C1 segment of cervical spinal cord (tissue), 14 donors: ENCODE results near the gene BAG5.
"Not testable (repeated sequence)": the region's sequence is repeated elsewhere in the genome, so short reads cannot be mapped to it uniquely, and the experiment has no call there.

Experiments
- DNase-seq, 14 donors: peaks; one replicate each; lab custom pipeline; 2025; lab: John Stamatoyannopoulos, UW

Gene BAG5

DNA sequence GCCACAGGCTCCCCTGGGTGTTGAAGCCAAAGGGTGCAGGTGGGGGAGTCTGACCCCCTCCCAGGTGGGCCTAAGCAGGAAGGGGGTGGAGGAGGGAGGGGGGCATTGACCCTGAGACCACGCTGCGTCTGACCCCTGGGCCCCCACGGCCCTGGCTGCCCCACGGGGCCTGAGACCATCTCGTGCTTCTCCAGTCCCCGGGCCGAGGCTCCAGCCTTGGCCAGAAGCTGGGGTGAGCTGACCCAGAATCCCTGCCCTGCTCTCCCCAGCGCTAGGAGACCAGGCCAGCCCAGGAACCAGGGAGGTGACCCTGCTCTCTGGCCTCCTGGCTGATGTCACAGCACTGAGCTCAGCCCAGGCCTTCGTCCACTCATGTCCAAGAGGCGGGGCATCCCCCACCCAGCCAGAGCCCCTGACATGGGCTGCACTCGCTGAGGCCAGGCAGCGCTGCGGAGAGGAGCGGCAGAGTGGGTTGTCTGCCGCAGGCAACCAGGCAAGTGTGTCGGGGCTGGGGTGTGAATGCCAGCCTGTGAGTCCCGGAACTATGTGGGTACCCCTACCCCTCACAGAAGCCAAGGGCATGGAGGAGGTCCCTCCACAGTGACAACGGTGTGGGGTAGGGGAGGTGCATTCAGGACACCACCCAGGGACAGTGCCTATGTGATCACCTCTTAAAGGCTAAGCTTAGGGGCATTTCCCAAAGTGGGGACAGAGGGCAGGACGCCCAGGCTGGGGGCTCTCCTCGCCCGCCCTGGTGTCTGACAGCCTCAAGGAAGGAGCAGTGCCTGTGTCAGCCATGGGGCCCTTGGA lies 27.2 kb downstream of the BAG5 start:
- DNase-seq = peak in 1 of 14 donors; percentile 51

DNA sequence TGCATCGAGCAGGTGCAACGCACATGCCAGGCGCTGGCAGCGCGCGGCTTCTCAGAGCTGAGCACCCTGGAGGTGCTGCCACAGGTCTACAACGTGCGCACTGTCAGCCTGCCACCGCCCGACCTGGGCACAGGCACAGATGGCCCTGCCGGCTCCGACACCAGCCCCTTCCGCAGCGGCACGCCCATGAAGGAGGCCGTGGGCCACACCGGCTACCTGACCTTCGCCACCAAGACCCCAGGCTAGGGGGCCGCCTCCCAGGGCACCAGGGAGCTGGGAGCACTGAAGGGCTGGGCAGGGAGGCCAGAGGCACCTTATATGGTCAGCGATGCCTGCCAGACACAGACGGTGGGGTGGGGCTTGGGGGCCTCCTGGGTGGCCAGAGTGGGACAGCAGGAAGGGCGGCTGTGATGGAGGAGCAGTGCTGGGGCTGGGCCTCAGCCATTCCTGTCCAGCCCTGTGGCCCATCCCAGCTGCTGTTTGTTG lies 27.8 kb downstream of the BAG5 start:
- peak in 1 of 14 donors; percentile 70 for DNase-seq

DNA sequence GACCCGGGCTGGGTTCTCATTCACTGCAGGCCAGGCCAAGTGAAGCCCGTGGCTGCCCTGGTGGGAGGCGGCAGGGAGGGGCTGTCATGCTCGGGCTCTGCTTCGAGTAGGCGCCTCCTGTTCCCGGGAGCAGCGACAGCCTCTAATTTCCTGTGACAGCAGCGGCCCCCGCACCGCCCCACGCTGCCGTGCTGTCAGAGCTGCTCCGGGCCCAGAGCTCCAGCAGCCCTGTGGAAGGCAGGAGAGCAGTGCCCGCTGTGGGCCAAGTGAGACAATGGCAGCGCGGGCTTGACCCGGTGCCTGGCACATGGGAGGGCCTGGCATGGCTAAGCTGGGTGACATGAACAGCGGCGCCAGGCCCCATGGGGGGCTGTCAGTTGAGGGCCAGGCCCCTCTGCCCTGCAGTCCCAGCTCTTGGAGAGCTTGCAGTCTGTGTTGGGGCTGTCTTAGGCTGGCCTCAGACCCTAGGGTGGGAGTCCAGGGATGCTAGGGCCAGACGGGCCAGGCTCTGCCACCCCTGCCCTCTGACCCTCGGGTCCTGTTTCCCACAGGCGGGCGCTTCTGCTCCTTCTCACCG lies 28.4 kb downstream of the BAG5 start:
- DNase-seq = peak in 2 of 14 donors; percentile 34 to 82

DNA sequence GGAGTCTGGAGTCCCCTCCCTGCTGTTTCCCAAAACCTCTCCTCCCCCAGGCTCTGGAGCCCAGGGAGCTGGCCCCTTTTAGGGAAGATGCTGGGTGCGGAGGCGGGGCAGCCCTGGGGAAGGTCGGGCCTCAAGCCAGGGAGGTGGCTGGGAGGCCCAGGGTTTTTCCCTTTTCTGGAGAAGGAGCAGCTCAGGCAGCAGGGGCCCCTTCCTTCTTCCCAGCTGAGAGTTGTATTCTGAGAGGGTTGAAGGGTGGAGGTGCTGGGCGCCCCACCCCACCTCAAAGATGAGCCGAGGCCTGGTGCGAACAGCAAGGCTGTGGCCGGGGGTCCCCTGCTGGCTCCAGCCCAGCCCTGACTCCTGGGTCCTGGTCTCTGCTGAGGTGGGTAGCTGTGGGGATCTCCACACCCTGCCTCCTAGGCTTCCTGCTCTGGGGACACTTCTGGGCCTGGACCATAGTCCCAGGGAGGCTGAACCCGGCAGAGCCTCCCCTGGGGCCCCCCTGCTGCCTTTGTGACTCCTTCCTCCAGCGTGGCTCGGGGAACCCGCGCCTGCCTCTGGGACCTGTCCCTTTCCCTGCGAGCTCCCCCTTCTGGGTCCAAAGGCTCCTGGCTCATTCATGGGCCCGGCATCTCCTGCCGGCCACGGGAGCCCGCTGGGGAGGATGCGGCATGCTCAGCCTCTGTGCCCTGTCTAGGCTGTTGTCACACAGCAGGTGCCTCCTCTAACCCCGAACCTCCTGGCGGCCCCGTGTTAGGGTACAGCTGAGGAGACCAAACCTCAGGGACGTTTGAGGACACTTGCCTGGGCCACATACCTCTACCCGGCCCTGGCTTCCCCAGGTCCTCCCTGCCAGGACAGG lies 29.1 kb downstream of the BAG5 start:
- DNase-seq = no peak

DNA sequence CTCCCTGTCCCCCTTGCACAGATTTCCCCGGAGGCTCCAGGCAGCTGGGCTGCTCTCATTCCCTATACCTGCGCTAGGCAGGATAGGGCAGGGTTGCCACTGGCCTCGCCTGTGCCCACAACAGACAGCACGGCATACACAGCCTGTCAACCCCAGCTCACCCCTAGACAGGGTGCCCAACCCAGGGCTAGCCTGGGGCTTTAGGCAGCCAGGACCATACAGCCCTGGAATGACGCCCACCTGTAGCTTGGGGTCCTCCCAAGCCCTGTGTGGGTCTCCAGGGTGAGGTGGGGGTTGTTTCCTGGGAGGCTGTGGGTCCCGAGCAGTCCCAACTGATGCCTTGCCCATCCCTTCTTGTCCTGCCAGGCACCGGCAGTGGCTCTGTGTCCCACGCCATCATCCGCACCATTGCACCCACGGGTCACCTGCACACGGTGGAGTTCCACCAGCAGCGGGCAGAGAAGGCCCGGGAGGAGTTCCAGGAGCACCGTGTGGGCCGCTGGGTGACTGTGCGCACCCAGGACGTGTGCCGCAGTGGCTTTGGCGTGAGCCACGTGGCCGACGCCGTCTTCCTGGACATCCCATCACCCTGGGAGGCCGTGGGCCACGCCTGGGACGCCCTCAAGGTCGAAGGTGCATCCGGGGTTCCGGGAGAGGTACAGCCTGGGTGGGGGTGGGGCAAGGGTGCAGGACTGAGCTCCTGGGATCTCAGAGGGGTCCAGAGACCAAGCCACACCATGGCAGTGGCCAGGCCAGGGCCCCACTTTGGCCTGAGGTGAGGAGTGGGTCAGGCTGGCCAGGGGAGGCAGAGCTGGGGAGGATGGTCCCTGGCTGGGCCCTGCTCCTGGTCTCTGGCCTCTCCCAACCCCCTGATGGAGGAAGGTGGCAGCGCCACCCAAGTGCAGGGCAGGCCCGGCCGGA lies 30.0 kb downstream of the BAG5 start:
- no peak for DNase-seq

DNA sequence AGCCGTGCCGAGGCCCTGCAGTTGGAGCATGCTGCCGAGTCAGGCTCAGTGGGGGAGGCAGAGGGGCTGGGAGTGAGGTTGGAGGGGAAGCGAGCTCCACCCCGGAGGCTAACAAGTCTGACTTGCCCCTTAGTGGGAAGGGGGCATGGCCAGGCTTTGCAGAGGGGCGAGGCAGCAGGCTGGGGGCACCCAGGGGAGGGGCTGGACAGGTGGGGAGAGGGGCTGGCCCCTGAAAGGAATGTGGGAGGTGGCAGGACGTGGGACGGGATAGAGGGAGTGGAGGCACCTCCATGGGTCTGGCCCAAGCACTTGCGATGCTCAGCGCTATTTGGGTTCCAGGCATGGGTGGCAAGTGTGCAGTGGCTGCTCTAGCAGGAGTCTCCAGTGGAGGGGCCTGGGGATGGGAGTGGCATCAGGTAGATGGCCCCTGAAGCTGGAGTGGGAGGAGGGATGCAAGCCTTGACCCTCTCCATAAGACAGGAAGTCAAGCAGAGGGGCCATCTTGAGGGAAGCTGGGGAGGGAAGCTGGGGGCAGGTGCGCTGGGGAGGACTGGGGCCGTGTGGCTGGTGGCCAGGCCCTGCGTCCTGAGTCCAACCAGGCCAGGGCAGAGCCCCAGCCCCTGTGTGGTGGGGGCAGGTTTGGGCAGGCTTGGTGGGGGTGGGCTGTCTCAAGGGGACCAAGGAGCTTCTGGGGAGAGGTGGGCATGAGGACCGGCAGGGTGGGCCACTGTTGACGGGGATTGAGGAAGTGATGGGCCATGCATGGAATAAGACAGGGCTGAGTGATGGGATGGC lies 30.8 kb downstream of the BAG5 start:
- DNase-seq = no peak

DNA sequence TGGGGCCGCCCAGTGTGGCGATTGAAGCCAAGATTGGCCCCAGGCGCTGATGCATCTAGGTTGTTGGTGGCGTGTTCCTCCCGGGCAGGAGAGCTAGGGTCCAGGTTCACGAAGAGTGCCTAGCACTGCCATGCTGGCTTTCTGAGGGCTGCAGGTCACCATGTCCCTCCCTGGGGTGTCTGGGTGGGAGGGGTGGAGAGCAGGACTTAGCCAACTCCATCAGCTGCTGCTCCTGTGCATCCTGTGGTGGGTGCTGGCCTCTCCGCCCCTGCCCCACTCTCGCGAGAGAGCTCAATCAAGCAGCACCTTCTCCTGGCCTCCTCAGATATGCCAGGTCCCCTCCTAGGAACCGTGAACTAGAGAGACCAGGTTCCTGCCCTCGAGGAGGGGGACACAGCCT lies 31.6 kb downstream of the BAG5 start:
- no peak for DNase-seq

DNA sequence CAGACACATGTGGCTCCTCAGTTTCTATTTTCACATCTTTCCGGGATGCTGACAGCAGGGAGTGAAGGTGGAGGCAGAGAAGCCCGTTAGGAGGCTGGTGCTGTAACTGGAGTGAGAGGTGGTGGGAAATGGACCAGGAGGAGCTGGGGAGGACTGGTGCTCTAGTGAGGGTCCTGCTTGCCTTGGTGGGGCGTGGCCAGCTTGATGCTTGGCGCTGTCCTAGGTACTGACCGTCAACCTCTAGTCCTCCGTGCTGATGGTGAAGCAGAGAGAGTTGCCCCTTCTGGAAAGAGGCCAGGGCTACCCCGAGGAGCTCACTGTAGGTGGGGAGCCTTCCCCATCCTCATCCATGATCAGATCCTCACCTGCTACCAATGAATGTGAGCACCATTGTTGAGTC lies 32.1 kb downstream of the BAG5 start:
- no peak for DNase-seq

DNA sequence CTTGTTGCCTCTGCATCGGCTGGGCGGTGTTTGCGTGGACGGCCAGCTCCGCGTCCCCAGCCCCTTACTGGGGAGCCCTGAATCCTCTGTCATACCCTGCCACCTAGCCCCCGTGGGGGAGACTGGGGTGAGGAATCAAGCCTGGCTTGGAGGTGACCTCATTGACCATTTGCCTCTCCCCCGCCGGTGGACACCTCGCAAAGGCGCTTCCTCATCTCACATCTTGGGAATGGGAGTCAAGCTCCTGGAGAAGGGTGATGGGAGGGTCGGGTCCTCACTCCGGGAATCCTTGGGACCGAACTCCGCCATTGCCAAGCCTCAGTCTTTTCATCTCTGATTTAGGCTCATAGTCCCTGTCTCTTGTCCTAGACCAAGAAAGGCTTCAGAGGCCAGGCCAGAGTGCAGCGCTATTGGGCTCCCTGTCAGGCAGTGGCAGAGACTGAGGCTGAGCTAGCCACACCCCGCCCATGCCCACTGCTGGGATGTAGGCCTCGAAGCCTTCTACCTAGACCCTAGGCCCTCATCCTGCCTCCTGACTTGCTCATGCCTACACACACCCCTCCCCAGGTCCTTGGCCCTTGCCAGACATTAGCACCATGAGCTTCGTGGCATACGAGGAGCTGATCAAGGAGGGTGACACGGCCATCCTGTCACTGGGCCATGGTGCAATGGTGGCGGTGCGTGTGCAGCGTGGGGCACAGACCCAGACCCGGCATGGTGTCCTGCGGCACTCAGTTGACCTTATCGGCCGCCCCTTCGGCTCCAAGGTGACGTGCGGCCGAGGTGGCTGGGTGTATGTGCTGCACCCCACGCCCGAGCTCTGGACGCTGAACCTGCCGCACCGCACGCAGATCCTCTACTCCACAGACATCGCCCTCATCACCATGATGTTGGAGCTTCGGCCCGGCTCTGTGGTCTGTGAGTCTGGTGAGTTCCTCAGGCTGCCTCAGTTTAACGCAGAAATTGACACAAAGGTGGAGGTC lies 32.8 kb downstream of the BAG5 start:
- DNase-seq = no peak

DNA sequence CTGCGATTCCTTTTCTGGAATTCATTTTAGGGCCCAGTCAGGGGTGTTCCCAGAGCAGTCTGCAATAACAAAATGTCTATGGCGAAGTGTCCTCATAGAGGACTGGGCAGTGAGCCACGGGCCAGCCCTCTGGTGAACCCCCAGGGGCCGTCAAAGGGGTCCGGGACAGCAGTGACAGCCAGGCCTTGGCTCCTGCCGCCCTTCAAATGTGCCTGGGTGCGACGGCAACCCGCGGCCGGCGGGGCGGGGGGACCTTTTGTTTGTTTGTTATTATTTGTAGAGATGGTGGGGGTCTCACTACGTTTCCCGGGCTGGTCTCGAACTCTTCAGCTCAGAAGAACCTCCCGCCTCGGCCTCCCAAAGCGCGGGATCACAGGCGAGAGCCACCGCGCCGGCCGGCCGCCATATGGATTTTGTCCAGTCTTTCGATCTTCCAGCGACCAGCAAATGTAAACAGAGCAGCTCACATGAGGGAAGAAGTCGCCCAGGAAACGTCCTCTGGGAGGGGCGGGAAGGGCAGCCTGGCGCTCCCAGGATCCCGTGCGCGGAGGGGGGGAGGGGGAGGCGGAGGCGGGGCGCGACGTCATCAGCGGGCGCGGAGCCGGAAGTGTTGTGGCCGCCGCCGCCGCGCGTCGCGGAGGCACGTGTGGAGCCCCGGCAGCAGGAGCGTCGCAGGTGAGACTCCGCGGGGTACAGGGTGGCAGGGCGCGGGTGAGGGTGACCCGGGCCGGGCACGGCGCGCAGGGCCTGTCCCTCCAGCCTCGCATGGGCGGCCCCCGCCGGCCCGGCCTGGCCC lies 33.7 kb downstream of the BAG5 start, which contains the start of gene TRMT61A:
Gene TRMT61A, plus strand, starts transcription at position 610 of the 796 bp plus-strand sequence. CDS start 783 bp downstream, outside the sequence.
- DNase-seq = peak; percentile 56 to 92 (median 88)

DNA sequence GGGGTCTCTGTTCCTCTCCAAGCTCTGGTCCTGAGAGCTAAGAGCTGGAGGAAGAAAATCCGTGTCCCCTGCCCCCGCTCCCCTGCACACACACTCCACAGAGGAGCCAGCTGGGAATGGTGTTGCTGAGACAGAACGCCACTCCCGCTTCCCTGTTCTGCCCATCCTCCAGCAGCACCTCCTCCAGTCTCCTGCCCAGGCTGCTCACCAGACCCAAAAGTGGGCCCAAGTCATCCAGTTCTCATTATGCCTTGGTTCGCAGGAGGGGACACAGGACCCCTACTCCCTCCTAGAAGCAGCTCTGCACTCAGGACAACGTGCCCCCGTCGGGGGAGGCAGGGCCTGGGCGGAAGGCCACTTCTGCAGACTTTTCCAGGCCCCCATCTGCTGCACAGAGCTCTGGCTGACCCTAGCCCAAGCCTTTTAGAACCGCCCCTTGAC lies 34.3 kb downstream of the BAG5 start:
- DNase-seq = peak in 3 of 14 donors; percentile 55 to 66 (median 56)

DNA sequence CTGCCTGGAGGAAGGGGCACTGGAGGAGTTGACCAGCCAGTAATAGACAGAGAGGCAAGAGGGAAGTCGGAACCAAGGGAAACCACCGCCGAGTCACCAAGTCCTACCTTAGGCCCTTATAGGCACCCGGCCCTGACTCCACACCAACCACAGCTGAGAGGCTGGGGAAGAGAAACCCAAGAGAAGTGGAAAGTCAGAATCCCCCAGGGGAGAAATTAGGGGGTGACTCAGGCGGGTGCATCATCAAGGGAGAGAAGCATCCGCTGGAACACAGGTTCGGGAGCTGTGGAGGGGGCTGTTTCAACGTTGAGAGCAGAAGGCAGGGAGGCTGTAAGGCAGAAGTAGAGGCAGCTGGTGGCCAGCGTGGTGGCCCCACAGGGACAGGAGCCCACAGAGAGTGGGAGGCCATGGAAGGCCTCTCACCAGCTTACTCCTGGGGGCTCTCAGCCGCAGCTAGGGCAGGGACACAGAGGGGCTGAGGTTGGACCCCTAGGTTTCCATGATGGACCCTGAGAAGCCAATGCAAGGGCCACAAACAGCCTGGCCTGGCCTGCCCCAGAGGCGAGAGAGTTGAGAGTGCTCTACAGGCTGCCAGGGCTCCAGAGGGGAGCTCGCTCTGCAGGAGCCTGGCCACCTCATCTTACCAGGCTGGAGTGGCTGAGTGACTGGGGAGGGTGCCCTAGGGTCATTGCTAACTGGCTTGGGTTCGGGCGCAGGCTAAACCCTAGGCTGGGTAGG lies 34.9 kb downstream of the BAG5 start:
- DNase-seq = peak in 1 of 14 donors; percentile 45

DNA sequence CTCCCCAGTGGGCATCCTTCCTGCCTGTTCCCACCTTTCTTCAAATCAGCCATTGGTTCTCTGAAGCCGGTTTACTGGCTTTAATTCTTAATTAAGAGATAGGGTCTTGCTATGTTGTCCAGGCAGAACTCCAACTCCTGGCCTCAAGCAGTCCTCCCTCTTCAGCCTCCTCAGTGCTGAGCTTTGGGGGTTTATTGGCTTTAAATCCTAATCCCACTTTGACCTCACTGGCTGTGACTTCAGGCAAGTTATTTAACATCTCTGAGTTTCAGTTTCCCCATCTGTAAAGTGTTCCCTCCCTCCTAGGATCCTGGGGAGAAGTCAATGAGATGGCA lies 35.6 kb downstream of the BAG5 start:
- DNase-seq = no peak

DNA sequence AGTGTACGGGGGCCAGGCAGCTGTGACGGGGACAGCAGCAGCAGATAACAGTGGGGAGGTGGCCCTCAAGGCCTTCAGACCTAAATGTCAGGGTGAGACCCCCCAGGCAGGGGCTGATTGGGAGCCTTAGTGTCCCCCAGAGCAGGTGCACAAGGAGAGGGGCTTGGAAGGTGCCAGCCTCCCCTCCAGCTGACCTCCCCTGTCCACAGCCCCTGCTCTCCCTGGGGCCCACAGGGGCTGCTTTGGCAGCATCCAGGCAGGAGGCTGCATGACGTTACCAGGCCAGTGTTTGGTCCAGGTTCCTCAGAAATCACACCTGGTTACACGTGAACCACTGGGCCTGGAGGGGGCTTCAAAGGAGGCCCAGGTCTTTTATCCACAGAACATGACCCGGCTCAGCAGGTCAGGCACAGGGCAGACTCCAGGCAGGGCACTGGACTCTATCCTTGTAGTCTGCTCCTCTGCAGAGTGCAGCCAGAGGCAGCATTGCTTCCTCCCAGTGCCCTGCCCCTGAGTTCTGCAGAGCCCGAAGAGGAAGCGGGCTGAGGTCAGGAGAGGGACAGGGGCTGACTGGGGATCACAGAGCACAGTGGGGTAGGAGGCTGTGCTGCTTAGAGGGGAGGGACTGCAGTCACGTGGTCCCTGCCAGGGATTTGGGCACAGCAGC lies 36.1 kb downstream of the BAG5 start:
- DNase-seq = no peak

DNA sequence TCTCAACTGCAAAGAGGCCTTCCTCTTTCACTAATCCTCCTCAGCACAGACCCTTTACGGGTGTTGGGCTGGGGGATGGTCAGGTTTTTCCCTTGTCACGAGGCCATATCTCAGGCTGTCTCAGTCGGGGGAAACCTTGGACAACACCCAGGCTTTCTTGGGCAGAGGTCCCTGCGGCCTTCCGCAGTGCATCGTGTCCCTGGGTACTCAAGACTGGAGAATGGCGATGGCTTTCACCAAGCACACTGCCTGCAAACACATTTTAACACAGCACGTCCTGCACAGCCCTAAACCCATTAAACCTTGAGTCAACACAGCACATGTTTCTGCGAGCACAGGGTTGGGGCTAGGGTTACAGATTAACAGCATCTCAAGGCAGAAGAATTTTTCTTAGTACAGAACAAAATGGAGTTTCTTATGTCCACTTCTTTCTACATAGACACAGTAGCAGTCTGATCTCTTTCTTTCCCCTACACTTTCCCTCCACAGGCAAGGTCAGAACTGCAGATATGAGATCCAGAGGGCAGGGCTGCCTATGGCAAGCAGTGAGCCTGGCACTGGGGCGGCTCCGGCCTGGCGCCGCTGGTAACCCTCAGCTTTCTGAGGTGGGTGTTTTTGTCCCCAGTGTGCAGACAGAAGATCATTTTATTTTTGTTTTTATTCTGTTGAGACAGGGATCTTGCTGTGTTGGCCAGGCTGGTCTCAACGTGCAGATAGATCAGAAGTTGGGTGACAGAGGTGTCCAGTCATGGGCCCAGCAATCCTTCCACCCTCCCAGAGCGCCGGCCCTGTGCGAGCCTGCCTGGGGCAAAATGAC lies 36.8 kb downstream of the BAG5 start:
- DNase-seq = not testable (repeated sequence)
